NCI-H2081 treated with DMSO at 0.1 percent for 48 hours (cell line): Measurements from ENCODE around the gene ATRAID.
A peak's percentile ranks its signal among the peaks of the same experiment; 100 is the strongest.
"Not testable (repeated sequence)": the region's sequence is repeated elsewhere in the genome, so short reads cannot be mapped to it uniquely, and the experiment has no call there.

ENCODE experiments used
- DNase-seq: peaks from one replicate; lab custom pipeline; 2025; lab: John Stamatoyannopoulos, UW

ATRAID gene

GRCh38 chr2:27211943-27212625, at the start of gene ATRAID, which contains the start of gene SLC5A6:
ATRAID (plus strand) TSS chr2:27212041; CDS start chr2:27212369, 328 bp downstream.
SLC5A6 (minus strand) TSS chr2:27212268; CDS start chr2:27207650, 4,618 bp downstream.
- DNase-seq = peak; percentile 59

GRCh38 chr2:27162151-27163121, 49.4 kb upstream of the ATRAID start:
- DNase-seq = no peak

GRCh38 chr2:27164960-27165763, 46.7 kb upstream of the ATRAID start:
- no peak for DNase-seq

- DNase-seq = no peak
Measured at GRCh38 chr2:27170581-27171337, 41.1 kb upstream of the ATRAID start.

- DNase-seq = no peak
Measured at GRCh38 chr2:27171351-27171848, 40.4 kb upstream of the ATRAID start.

GRCh38 chr2:27174638-27175037, 37.2 kb upstream of the ATRAID start:
- DNase-seq = no peak

GRCh38 chr2:27175330-27175729, 36.5 kb upstream of the ATRAID start:
- no peak for DNase-seq

GRCh38 chr2:27175781-27176180, 36.1 kb upstream of the ATRAID start:
- not testable (repeated sequence) for DNase-seq

GRCh38 chr2:27177441-27178351, 34.1 kb upstream of the ATRAID start:
- no peak for DNase-seq

- no peak for DNase-seq
Measured at GRCh38 chr2:27178469-27178868, 33.4 kb upstream of the ATRAID start.

- DNase-seq = no peak
Measured at GRCh38 chr2:27179344-27180000, 32.4 kb upstream of the ATRAID start.

- no peak for DNase-seq
Measured at GRCh38 chr2:27182346-27182745, 29.5 kb upstream of the ATRAID start.

GRCh38 chr2:27184115-27184514, 27.7 kb upstream of the ATRAID start:
- no peak for DNase-seq

GRCh38 chr2:27185331-27186026, 26.4 kb upstream of the ATRAID start:
- DNase-seq = no peak

- DNase-seq = no peak
Measured at GRCh38 chr2:27186613-27187345, 25.1 kb upstream of the ATRAID start.

- no peak for DNase-seq
Measured at GRCh38 chr2:27189989-27190388, 21.9 kb upstream of the ATRAID start.

- peak; percentile 44 for DNase-seq
Measured at GRCh38 chr2:27191070-27191829, 20.6 kb upstream of the ATRAID start.
